Hepatocyte (in vitro differentiated cells): Measurements from ENCODE around the gene SLC25A21. TPM values are rescaled to one million over a fixed set of nuclear protein-coding genes. Genes with fewer than 3 reads are reported as not detected.
A peak's percentile ranks its signal among the peaks of the same experiment; 100 is the strongest.

ENCODE experiments used
- DNase-seq: peaks from one replicate; pipeline ENCODE4 v3.0.0-alpha.2; 2016; ENCODE audit warnings: low spot score
- H2AFZ ChIP-seq: fragments of 200-600 bp; sonication (generic); 2 replicates; pipeline ENCODE4 v1.6.0; 2016; ENCODE audit warnings: antibody characterized with exemption, mild to moderate bottlenecking
- H3K27ac ChIP-seq: fragments of 200-600 bp; sonication (generic); 2 replicates; pipeline ENCODE4 v1.5.1; 2016; ENCODE audit warnings: mild to moderate bottlenecking
- H3K27me3 ChIP-seq: fragments of 200-600 bp; sonication (generic); 2 replicates; pipeline ENCODE4 v1.6.1; 2016
- H3K36me3 ChIP-seq: fragments of 200-600 bp; sonication (generic); replicated peaks from 2 replicates; pipeline ENCODE4 v1.5.1; 2016; ENCODE audit warnings: low read depth; ENCODE audit not compliant: insufficient read depth
- H3K4me1 ChIP-seq: fragments of 200-600 bp; sonication (generic); 2 replicates; pipeline ENCODE4 v1.5.1; 2016; ENCODE audit warnings: mild to moderate bottlenecking, moderate library complexity; ENCODE audit not compliant: insufficient read depth
- H3K4me2 ChIP-seq: fragments of 200-600 bp; sonication (generic); 2 replicates; pipeline ENCODE4 v1.6.0; 2016
- H3K4me3 ChIP-seq: fragments of 200-600 bp; sonication (generic); 2 replicates; pipeline ENCODE4 v1.5.1; 2016; ENCODE audit warnings: mild to moderate bottlenecking
- H3K79me2 ChIP-seq: fragments of 200-600 bp; sonication (generic); 2 replicates; pipeline ENCODE4 v1.6.0; 2017; ENCODE audit warnings: mild to moderate bottlenecking
- H3K9me2 ChIP-seq: fragments of 200-600 bp; sonication (generic); replicated peaks from 2 replicates; pipeline ENCODE4 v1.6.0; 2017; ENCODE audit warnings: mild to moderate bottlenecking; ENCODE audit not compliant: insufficient read depth
- H3K9me3 ChIP-seq: fragments of 200-600 bp; sonication (generic); 2 replicates; pipeline ENCODE4 v1.5.1; 2016; ENCODE audit warnings: low read depth, mild to moderate bottlenecking
- H4K20me1 ChIP-seq: fragments of 200-600 bp; sonication (generic); 2 replicates; pipeline ENCODE4 v1.6.0; 2016; ENCODE audit warnings: mild to moderate bottlenecking; ENCODE audit not compliant: insufficient read depth, poor library complexity, severe bottlenecking
- EZH2 ChIP-seq: fragments of 200-600 bp; sonication (generic); IDR thresholded peaks from 2 replicates; pipeline ENCODE4 v1.6.1; 2016; ENCODE audit warnings: antibody characterized with exemption, mild to moderate bottlenecking, borderline replicate concordance
- EZH2phosphoT487 ChIP-seq: fragments of 200-600 bp; sonication (generic); IDR thresholded peaks from one replicate; pipeline ENCODE4 v1.6.1; 2018; ENCODE audit warnings: antibody characterized with exemption, mild to moderate bottlenecking, low read depth, moderate library complexity; ENCODE audit not compliant: unreplicated experiment, severe bottlenecking
- WGBS: methylation state at CpG from one replicate; pipeline ENCODE4 v1.1.6; 2016; ENCODE audit warnings: low lambda C conversion rate; ENCODE audit errors: missing lambda C conversion rate; 5-methylcytosine and 5-hydroxymethylcytosine counted together
- polyA plus RNA-seq: library from polyadenylated mRNA; unstranded; fragments of >200 nt; fragmentation: Nextera tagmentation; extraction: Ambion mirVana; gene quantifications from 2 replicates; pipeline ENCODE4 v1.2.1, GENCODE V29; 2016
- total RNA-seq: library from RNA; depleted of rRNA; stranded (reverse); fragments of >200 nt; gene quantifications from 2 replicates; pipeline ENCODE4 v1.2.3, GENCODE V29; 2014
- TF ChIP-seq, protein P1 (sequence below): fragments of 200-600 bp; sonication (generic); IDR thresholded peaks from 2 replicates; pipeline ENCODE4 v1.5.1; 2016; ENCODE audit warnings: antibody characterized with exemption, mild to moderate bottlenecking; ENCODE audit not compliant: poor library complexity

Gene SLC25A21
- total and polyA plus RNA-seq, 2 experiments from 2014 or later, result 1.4 to 1.6 TPM

DNA sequence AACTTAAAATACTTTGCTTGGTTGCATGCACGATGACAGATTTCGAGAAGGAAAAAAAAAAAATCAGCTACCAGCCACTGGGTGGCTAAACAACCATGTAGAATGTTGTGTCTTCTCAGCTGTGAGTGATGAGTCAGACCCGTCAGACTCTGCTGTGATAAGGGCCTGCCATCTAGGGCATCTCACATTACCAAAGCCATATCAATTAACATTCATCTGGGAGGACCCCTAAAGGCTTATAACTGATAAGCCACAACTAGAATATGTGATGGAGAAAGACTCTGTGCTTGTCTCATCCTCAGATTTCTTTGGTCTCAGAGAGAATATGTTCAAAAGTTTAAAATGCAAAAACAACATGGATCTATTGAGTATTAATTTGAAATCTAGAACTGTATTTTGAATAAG, 399.3 kb downstream of the SLC25A21 start:
- 34% methylated on average over 3 of the region's 3 CpGs for WGBS

DNA sequence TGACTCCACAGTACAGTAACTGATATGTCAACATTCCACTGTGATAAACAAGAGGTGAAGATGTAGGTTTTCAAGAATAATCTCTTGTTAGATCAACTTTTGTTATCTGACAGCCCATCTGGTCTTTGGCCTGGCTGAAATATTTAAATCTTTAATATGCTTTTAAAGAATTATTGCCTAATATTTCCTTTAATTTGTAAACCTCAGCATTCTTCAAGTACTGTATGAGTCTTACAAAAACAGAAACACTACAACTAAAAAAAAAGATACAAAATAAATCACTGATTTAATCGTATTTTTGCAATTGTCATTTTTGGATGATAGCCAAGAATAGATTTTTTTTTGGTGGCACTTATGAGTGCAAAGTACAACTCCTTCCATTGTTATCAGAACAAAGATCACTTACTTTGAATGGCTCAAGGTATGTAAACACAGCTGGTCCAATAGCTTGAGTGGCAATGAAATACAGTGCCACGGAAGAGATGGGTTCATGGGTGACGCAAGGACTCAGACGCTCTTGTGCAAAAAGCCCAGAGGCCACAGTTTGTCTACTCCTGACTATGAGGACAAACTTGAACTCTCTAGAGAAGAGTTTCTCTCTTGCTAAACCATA, 401.3 kb downstream of the SLC25A21 start:
- Histone ChIP-seq H3K4me3 (no peak overlapping the region), H3K27me3 (no peaks in the 10 kb centered on the region), H3K4me2 (no peak overlapping the region), H3K4me1 (no peaks in the 10 kb centered on the region), H3K27ac (no peak overlapping the region), H4K20me1 (no peaks in the 10 kb centered on the region), H2AFZ (no peak overlapping the region), H3K79me2 (no peaks in the 10 kb centered on the region), H3K9me3 (no peaks in the 10 kb centered on the region), H3K36me3 (no peaks in the 10 kb centered on the region), H3K9me2 (no peaks in the 10 kb centered on the region)
- WGBS, result 59% methylated on average over 4 of the region's 4 CpGs
- TF ChIP-seq, protein P1, sequence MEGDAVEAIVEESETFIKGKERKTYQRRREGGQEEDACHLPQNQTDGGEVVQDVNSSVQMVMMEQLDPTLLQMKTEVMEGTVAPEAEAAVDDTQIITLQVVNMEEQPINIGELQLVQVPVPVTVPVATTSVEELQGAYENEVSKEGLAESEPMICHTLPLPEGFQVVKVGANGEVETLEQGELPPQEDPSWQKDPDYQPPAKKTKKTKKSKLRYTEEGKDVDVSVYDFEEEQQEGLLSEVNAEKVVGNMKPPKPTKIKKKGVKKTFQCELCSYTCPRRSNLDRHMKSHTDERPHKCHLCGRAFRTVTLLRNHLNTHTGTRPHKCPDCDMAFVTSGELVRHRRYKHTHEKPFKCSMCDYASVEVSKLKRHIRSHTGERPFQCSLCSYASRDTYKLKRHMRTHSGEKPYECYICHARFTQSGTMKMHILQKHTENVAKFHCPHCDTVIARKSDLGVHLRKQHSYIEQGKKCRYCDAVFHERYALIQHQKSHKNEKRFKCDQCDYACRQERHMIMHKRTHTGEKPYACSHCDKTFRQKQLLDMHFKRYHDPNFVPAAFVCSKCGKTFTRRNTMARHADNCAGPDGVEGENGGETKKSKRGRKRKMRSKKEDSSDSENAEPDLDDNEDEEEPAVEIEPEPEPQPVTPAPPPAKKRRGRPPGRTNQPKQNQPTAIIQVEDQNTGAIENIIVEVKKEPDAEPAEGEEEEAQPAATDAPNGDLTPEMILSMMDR, result no peak
- TF ChIP-seq EZH2 (no peak), EZH2phosphoT487 (no peak)
- peak; percentile 23 for DNase-seq

More for the DNA sequence above, 399.3 kb downstream of the SLC25A21 start:
- H4K20me1 ChIP-seq, result no peaks in the 10 kb centered on the region
- H3K27ac ChIP-seq, result no peak overlapping the region
- H3K9me2 ChIP-seq, result no peaks in the 10 kb centered on the region
- TF ChIP-seq, protein P1, result peak; percentile 29
- no peak for TF ChIP-seq EZH2phosphoT487
- no peak for TF ChIP-seq EZH2
- H3K27me3 ChIP-seq, result no peaks in the 10 kb centered on the region
- peak; percentile 49 for DNase-seq
- no peaks in the 10 kb centered on the region for H3K4me1 ChIP-seq
- no peaks in the 10 kb centered on the region for H3K36me3 ChIP-seq
- no peak overlapping the region for H3K4me2 ChIP-seq
- H3K79me2 ChIP-seq, result no peaks in the 10 kb centered on the region
- no peaks in the 10 kb centered on the region for H3K9me3 ChIP-seq
- H3K4me3 ChIP-seq, result no peak overlapping the region
- no peak overlapping the region for H2AFZ ChIP-seq

DNA sequence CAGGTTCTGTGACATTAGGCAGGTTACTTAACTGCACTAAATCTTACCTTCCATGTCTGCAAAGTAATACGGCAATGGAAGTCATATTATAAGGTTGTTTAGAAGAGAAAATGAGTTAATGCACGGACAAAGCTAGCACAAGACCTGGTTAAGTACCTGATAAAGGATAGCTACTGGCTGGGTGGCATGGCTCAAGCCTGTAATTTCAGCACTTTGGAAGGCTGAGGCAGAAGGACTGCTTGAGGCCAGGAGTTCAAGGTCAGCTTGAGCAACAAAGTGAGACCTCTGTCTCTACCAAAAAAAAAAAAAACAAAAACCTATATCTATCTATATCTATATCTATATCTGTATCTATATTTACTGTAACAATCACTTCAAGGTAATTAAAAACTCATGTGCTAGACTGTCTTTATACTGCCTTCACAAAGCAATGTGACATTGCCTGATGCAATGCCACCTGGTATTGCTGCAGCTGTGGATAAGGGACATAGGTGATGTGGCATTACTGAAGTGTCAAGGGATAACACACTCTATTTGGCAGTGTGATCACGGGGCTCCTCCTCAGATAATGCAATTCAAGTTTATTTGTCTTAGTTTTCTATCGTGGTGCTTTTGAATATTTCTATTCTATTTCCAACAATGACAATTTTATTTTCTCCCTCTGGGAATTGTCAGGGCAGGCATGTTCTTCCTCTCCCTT, 403.6 kb downstream of the SLC25A21 start:
- 78% methylated on average over 4 of the region's 4 CpGs for WGBS
- no peaks in the 10 kb centered on the region for H3K9me2 ChIP-seq
- no peak for DNase-seq
- H3K4me1 ChIP-seq, result no peaks in the 10 kb centered on the region
- H3K27me3 ChIP-seq, result no peaks in the 10 kb centered on the region
- H4K20me1 ChIP-seq, result no peaks in the 10 kb centered on the region
- H3K36me3 ChIP-seq, result no peaks in the 10 kb centered on the region
- H3K4me2 ChIP-seq, result no peak overlapping the region
- no peak overlapping the region for H3K4me3 ChIP-seq
- H3K9me3 ChIP-seq, result no peaks in the 10 kb centered on the region
- no peak for TF ChIP-seq EZH2phosphoT487
- TF ChIP-seq EZH2, result no peak
- TF ChIP-seq, protein P1, result no peak
- no peaks in the 10 kb centered on the region for H3K79me2 ChIP-seq
- no peak overlapping the region for H3K27ac ChIP-seq
- no peak overlapping the region for H2AFZ ChIP-seq
